ENCODE measurements around the gene CEP57L1. TPM values are rescaled to one million over a fixed set of nuclear protein-coding genes. Genes with fewer than 3 reads are reported as not detected.
"Not testable (repeated sequence)": the region's sequence is repeated elsewhere in the genome, so short reads cannot be mapped to it uniquely, and the experiment has no call there.

Gene CEP57L1
- total and polyA plus RNA-seq, 10 donors = 5.1 to 28.7 (median 12.4) TPM

DNA sequence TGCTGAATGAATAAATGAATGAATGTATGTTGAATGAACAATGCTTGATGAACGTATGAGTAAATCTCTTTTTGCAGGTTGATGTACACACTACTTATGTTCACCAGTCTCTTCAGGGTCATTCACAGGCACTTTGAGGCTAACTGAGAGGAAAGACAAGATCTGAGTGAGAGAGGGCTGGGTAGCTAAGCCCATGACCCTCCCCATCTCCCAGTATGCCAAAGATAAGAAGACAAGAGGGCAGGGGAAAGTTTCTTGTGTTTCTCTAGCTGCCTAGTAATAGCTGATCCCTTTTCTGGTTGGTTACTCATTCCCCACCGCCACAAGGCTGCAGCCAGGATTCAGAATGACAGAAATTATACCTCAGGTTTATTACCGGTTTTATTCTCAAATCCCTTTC, 90.7 kb downstream of the CEP57L1 start:
- 48 to 84% (median 52%) methylated on average over 3 of the region's 3 CpGs for WGBS, 5 donors
- no peak overlapping the region for H3K27ac ChIP-seq
- TF ChIP-seq, protein P1, sequence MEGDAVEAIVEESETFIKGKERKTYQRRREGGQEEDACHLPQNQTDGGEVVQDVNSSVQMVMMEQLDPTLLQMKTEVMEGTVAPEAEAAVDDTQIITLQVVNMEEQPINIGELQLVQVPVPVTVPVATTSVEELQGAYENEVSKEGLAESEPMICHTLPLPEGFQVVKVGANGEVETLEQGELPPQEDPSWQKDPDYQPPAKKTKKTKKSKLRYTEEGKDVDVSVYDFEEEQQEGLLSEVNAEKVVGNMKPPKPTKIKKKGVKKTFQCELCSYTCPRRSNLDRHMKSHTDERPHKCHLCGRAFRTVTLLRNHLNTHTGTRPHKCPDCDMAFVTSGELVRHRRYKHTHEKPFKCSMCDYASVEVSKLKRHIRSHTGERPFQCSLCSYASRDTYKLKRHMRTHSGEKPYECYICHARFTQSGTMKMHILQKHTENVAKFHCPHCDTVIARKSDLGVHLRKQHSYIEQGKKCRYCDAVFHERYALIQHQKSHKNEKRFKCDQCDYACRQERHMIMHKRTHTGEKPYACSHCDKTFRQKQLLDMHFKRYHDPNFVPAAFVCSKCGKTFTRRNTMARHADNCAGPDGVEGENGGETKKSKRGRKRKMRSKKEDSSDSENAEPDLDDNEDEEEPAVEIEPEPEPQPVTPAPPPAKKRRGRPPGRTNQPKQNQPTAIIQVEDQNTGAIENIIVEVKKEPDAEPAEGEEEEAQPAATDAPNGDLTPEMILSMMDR (IDR thresholded peaks at IDR 0.05 in 8 of 11, conservative IDR thresholded peaks at IDR 0.05 in 3 of 11) = no peak
- TF ChIP-seq POLR2AphosphoS5 (IDR thresholded peaks at IDR 0.05) (no peak), POLR2A (IDR thresholded peaks at IDR 0.05) (no peak)
- H3K4me3 ChIP-seq = no peak overlapping the region
- H3K4me1 ChIP-seq = peaks cover 0 to 19% (median 2%) of the 10 kb centered on the region in 6 donors
- no peaks in the 10 kb centered on the region for H3K36me3 ChIP-seq
- no peak for DNase-seq
- intact Hi-C loops (cut with DNase I; ENCODE audit: low total_unique reads) = loop anchor here (5.0 kb wide), 1 partner anchor 196 kb away; the partner anchor contains the start of gene CD164
- peaks cover 0 to 3% (median 0%) of the 10 kb centered on the region in 7 donors for H3K27me3 ChIP-seq (replicated peaks in 1 of 7)
- peaks cover 0 to 8% (median 5%) of the 10 kb centered on the region in 8 donors for H3K9me3 ChIP-seq

DNA sequence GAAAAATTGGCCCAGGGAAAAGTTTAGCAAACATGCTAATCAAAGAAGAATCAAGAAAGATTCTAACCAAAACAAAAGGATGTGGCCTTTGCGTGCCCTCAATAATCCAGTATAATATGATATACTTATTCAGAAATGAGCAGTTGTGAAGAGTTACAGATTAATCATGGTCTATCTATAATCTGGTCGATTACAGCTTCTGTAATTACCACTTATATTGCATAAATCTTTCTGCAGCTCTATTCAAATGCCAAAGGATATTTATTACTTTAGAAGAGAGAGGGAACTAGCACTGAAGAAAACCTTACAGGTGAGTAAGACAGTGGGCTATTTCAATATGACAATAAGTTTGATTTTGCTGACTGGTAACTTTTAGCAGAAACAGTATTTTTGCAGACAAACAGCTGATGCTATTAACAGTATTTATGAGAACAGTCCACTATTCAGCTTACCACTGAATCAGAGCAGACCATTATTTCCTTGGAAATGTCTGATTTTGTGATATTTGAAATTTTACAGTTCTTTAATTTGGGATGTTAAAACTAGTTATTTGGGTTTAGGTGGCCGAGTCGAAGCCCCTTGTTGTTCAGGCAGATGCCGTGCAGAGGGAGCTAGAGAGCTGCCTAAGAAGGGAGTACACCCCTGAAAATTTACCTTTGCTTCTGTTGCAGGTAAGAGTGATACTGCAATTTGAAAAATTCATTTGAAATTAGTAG, 92.2 kb downstream of the CEP57L1 start:
- H3K9me3 ChIP-seq = peaks cover 0 to 22% (median 20%) of the 10 kb centered on the region in 8 donors
- H3K27ac ChIP-seq = no peak overlapping the region
- 27 to 35% (median 29%) methylated on average over 5 of the region's 5 CpGs for WGBS, 5 donors
- H3K27me3 ChIP-seq (replicated peaks in 1 of 7) = peaks cover 0 to 3% (median 0%) of the 10 kb centered on the region in 7 donors
- peaks cover 0 to 19% (median 2%) of the 10 kb centered on the region in 6 donors for H3K4me1 ChIP-seq
- intact Hi-C loops (cut with DNase I; ENCODE audit: low total_unique reads) = loop anchor here (5.0 kb wide), 1 partner anchor 195 kb away; the partner anchor contains the start of gene CD164
- TF ChIP-seq POLR2A (IDR thresholded peaks at IDR 0.05) (no peak), POLR2AphosphoS5 (IDR thresholded peaks at IDR 0.05) (no peak)
- TF ChIP-seq, protein P1 (IDR thresholded peaks at IDR 0.05 in 8 of 11, conservative IDR thresholded peaks at IDR 0.05 in 3 of 11) = peak; percentile 74 to 92 (median 86)
- no peak overlapping the region for H3K4me3 ChIP-seq
- peak; percentile 79 for DNase-seq
- H3K36me3 ChIP-seq = no peaks in the 10 kb centered on the region

DNA sequence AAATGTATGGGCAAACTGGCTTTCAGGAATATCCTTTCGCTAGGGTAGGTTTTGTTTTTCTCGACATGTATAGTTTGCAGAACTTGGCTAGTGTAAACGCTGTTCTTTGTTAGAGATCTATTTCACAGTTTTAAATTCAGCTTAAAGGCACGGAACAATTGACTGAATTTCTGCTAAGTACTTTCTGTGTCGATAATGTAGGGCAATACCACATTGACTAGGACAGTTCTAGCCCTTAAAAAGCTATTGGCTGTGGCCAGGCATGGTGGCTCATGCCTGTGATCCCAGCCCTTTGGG, 92.8 kb downstream of the CEP57L1 start:
- no peak for DNase-seq
- 23 to 37% (median 29%) methylated on average over 5 of the region's 5 CpGs for WGBS, 5 donors

DNA sequence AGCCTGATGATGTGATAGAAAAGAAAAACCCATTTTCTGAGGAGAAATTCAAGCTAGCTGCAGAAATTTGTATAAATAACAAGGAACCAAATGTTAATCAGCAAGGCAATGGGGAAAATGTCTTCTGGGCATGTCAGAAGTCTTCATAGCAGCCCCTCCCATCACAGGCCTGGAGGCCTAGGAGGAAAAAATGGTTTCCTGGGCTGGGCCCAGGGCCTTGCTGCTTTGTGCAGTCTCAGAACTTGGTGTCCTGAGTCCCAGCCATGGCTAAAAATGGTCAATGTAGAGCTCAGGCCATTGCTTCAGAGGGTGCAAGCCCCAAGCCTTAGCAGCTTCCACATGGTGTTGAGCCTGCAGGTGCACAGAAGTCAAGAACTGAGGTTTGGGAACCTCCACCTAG, 96.1 kb downstream of the CEP57L1 start:
- H3K27me3 ChIP-seq (replicated peaks in 1 of 7); intact Hi-C loops (cut with DNase I; ENCODE audit: low total_unique reads); H3K4me1 ChIP-seq; H3K36me3 ChIP-seq; H3K4me3 ChIP-seq; DNase-seq; H3K27ac ChIP-seq: not testable (repeated sequence)
- H3K9me3 ChIP-seq = peaks cover 0 to 25% (median 23%) of the 10 kb centered on the region in 8 donors

More for the DNA sequence above, 92.8 kb downstream of the CEP57L1 start:
- TF ChIP-seq, protein P1 (IDR thresholded peaks at IDR 0.05 in 8 of 11, conservative IDR thresholded peaks at IDR 0.05 in 3 of 11) = no peak
- TF ChIP-seq POLR2A (IDR thresholded peaks at IDR 0.05) = no peak
- TF ChIP-seq POLR2AphosphoS5 (IDR thresholded peaks at IDR 0.05) = no peak
- no peak overlapping the region for H3K4me3 ChIP-seq
- peaks cover 0 to 17% (median 2%) of the 10 kb centered on the region in 6 donors for H3K4me1 ChIP-seq
- H3K36me3 ChIP-seq = no peaks in the 10 kb centered on the region
- H3K27me3 ChIP-seq (replicated peaks in 1 of 7) = peaks cover 0 to 3% (median 0%) of the 10 kb centered on the region in 7 donors
- intact Hi-C loops (cut with DNase I; ENCODE audit: low total_unique reads) = loop anchor here (5.0 kb wide), 1 partner anchor 194 kb away; the partner anchor contains the start of gene CD164
- peaks cover 0 to 25% (median 23%) of the 10 kb centered on the region in 8 donors for H3K9me3 ChIP-seq
- no peak overlapping the region for H3K27ac ChIP-seq
